Astrocyte (in vitro differentiated cells and primary cell): ENCODE data around the gene SRL.

Experiments used
- CTCF ChIP-seq: IDR thresholded peaks from 2 replicates; pipeline ENCODE4 v1.5.1; 2011; ENCODE audit warnings: low read depth, mild to moderate bottlenecking, inconsistent platforms, low read length, moderate library complexity; ENCODE audit not compliant: insufficient read depth
- EZH2 ChIP-seq: IDR thresholded peaks from 2 replicates; pipeline ENCODE4 v1.6.1; 2012; ENCODE audit warnings: mild to moderate bottlenecking, low read length, inconsistent platforms; ENCODE audit not compliant: insufficient read depth

GRCh38 chr16:4175849-4176248 is 66.0 kb downstream of the SRL start:
- TF ChIP-seq CTCF (no peak), EZH2 (no peak)
